ENCODE data around the gene RIPPLY3.
"Not testable (repeated sequence)": the region's sequence is repeated elsewhere in the genome, so short reads cannot be mapped to it uniquely, and the experiment has no call there.

Gene RIPPLY3

GRCh38 chr21:36988536-36988935 is 18.0 kb upstream of the RIPPLY3 start:
- no peak for TF ChIP-seq JUND (IDR thresholded peaks at IDR 0.05; ENCODE audit: low read depth)
- DNase-seq (ENCODE audit: low read depth in 1 of 2, low spot score in 1 of 2) = no peak
- in situ Hi-C loops (cut with HindIII; ENCODE audit: low pct_unique_long_range_greater_than_20kb, low sequenced_read_pairs) = no loop called here

- DNase-seq (ENCODE audit: low read depth in 1 of 2, low spot score in 1 of 2); in situ Hi-C loops (cut with HindIII; ENCODE audit: low pct_unique_long_range_greater_than_20kb, low sequenced_read_pairs): not testable (repeated sequence)
Measured at GRCh38 chr21:36989199-36989698, 17.3 kb upstream of the RIPPLY3 start.

GRCh38 chr21:36989699-36990507 is 16.6 kb upstream of the RIPPLY3 start:
- in situ Hi-C loops (cut with HindIII; ENCODE audit: low pct_unique_long_range_greater_than_20kb, low sequenced_read_pairs) = no loop called here
- TF ChIP-seq JUND (IDR thresholded peaks at IDR 0.05; ENCODE audit: low read depth) = no peak
- DNase-seq (ENCODE audit: low read depth in 1 of 2, low spot score in 1 of 2) = peak; percentile 91 to 97

GRCh38 chr21:36990508-36991205 is 15.8 kb upstream of the RIPPLY3 start:
- TF ChIP-seq JUND (IDR thresholded peaks at IDR 0.05; ENCODE audit: low read depth) = no peak
- in situ Hi-C loops (cut with HindIII; ENCODE audit: low pct_unique_long_range_greater_than_20kb, low sequenced_read_pairs) = no loop called here
- DNase-seq (ENCODE audit: low read depth in 1 of 2, low spot score in 1 of 2) = no peak

- no peak for DNase-seq (ENCODE audit: low read depth in 1 of 2, low spot score in 1 of 2)
- in situ Hi-C loops (cut with HindIII; ENCODE audit: low pct_unique_long_range_greater_than_20kb, low sequenced_read_pairs) = no loop called here
- no peak for TF ChIP-seq JUND (IDR thresholded peaks at IDR 0.05; ENCODE audit: low read depth)
Measured at GRCh38 chr21:36992671-36993070, 13.8 kb upstream of the RIPPLY3 start.

- DNase-seq (ENCODE audit: low read depth in 1 of 2, low spot score in 1 of 2) = no peak
- TF ChIP-seq JUND (IDR thresholded peaks at IDR 0.05; ENCODE audit: low read depth) = no peak
- in situ Hi-C loops (cut with HindIII; ENCODE audit: low pct_unique_long_range_greater_than_20kb, low sequenced_read_pairs) = no loop called here
Measured at GRCh38 chr21:36994501-36995158, 11.9 kb upstream of the RIPPLY3 start.

GRCh38 chr21:36995285-36995684 is 11.2 kb upstream of the RIPPLY3 start:
- DNase-seq (ENCODE audit: low read depth in 1 of 2, low spot score in 1 of 2); in situ Hi-C loops (cut with HindIII; ENCODE audit: low pct_unique_long_range_greater_than_20kb, low sequenced_read_pairs): not testable (repeated sequence)

- DNase-seq (ENCODE audit: low read depth in 1 of 2, low spot score in 1 of 2) = no peak
- in situ Hi-C loops (cut with HindIII; ENCODE audit: low pct_unique_long_range_greater_than_20kb, low sequenced_read_pairs) = no loop called here
- no peak for TF ChIP-seq JUND (IDR thresholded peaks at IDR 0.05; ENCODE audit: low read depth)
Measured at GRCh38 chr21:36999131-36999898, 7.2 kb upstream of the RIPPLY3 start.

- DNase-seq (ENCODE audit: low read depth in 1 of 2, low spot score in 1 of 2) = peak in 1 of 2 experiments; percentile 57
- in situ Hi-C loops (cut with HindIII; ENCODE audit: low pct_unique_long_range_greater_than_20kb, low sequenced_read_pairs) = no loop called here
- TF ChIP-seq JUND (IDR thresholded peaks at IDR 0.05; ENCODE audit: low read depth) = no peak
Measured at GRCh38 chr21:37000381-37000780, 6.1 kb upstream of the RIPPLY3 start.

- DNase-seq (ENCODE audit: low read depth in 1 of 2, low spot score in 1 of 2) = no peak
- in situ Hi-C loops (cut with HindIII; ENCODE audit: low pct_unique_long_range_greater_than_20kb, low sequenced_read_pairs) = no loop called here
- no peak for TF ChIP-seq JUND (IDR thresholded peaks at IDR 0.05; ENCODE audit: low read depth)
Measured at GRCh38 chr21:37001441-37001840, 5.1 kb upstream of the RIPPLY3 start.

- in situ Hi-C loops (cut with HindIII; ENCODE audit: low pct_unique_long_range_greater_than_20kb, low sequenced_read_pairs); DNase-seq (ENCODE audit: low read depth in 1 of 2, low spot score in 1 of 2): not testable (repeated sequence)
Measured at GRCh38 chr21:37002851-37003250, 3.7 kb upstream of the RIPPLY3 start.

- DNase-seq (ENCODE audit: low read depth in 1 of 2, low spot score in 1 of 2); in situ Hi-C loops (cut with HindIII; ENCODE audit: low pct_unique_long_range_greater_than_20kb, low sequenced_read_pairs): not testable (repeated sequence)
Measured at GRCh38 chr21:37003917-37004316, 2.6 kb upstream of the RIPPLY3 start.

Data from T47D (cell line).